ENCODE data around the gene NLRP4.

- TF ChIP-seq CTCF (IDR thresholded peaks at IDR 0.05; ENCODE audit: poor library complexity) (no peak), EZH2 (IDR thresholded peaks at IDR 0.05; ENCODE audit: borderline replicate concordance) (no peak)
Observed at GRCh38 chr19:55830656-55831055, 5.7 kb upstream of the NLRP4 start.
